Stimulated activated CD8-positive, alpha-beta memory T cell treated with anti-CD3 and anti-CD28 coated beads, Interleukin-7, amount 100 ng/mL, for 24 hours (primary cell): Measurements from ENCODE around the gene PDHX.
"Not testable (repeated sequence)": the region's sequence is repeated elsewhere in the genome, so short reads cannot be mapped to it uniquely, and the experiment has no call there.

Experiments
- DNase-seq: peaks from one replicate; pipeline ENCODE4 v3.0.0-alpha.2; 2020; ENCODE audit warnings: low read depth

Gene PDHX

GRCh38 chr11:34911676-34912075 is 4.7 kb upstream of the PDHX start:
- DNase-seq, result no peak

- not testable (repeated sequence) for DNase-seq
Observed at GRCh38 chr11:34913556-34913955, 2.9 kb upstream of the PDHX start.

GRCh38 chr11:34915136-34916014 is 1.0 kb upstream of the PDHX start:
- peak; percentile 4 for DNase-seq

GRCh38 chr11:34916843-34917770 is 689 bp downstream of the PDHX start:
- no peak for DNase-seq

GRCh38 chr11:34921156-34921555 is 4.7 kb downstream of the PDHX start:
- no peak for DNase-seq

- no peak for DNase-seq
Observed at GRCh38 chr11:34924714-34925113, 8.3 kb downstream of the PDHX start.

GRCh38 chr11:34926101-34926830 is 9.8 kb downstream of the PDHX start:
- no peak for DNase-seq

- DNase-seq, result no peak
Observed at GRCh38 chr11:34926831-34927132, 10.4 kb downstream of the PDHX start.

GRCh38 chr11:34928268-34928959 is 12.0 kb downstream of the PDHX start:
- DNase-seq, result no peak

GRCh38 chr11:34928960-34929680 is 12.7 kb downstream of the PDHX start:
- no peak for DNase-seq

GRCh38 chr11:34929794-34930763 is 13.7 kb downstream of the PDHX start:
- no peak for DNase-seq

- no peak for DNase-seq
Observed at GRCh38 chr11:34936945-34937629, 20.7 kb downstream of the PDHX start.

GRCh38 chr11:34938611-34939010 is 22.2 kb downstream of the PDHX start:
- DNase-seq, result no peak

GRCh38 chr11:34940026-34940677 is 23.7 kb downstream of the PDHX start:
- no peak for DNase-seq

- no peak for DNase-seq
Observed at GRCh38 chr11:34941688-34942087, 25.3 kb downstream of the PDHX start.

- no peak for DNase-seq
Observed at GRCh38 chr11:34944692-34945091, 28.3 kb downstream of the PDHX start.

GRCh38 chr11:34948696-34949095 is 32.3 kb downstream of the PDHX start:
- no peak for DNase-seq

- no peak for DNase-seq
Observed at GRCh38 chr11:34953955-34954354, 37.5 kb downstream of the PDHX start.

GRCh38 chr11:34957206-34957605 is 40.8 kb downstream of the PDHX start:
- DNase-seq, result no peak
